Activated T-cell treated with anti-CD3 and anti-CD28 coated beads, Interleukin-2, amount 50 U/mL, for 72 hours (primary cell): Measurements from ENCODE around the gene TRMT10B. TPM values are rescaled to one million over a fixed set of nuclear protein-coding genes. Genes with fewer than 3 reads are reported as not detected.
"Not testable (repeated sequence)": the region's sequence is repeated elsewhere in the genome, so short reads cannot be mapped to it uniquely, and the experiment has no call there.

ENCODE experiments used
- ATAC-seq, 2 donors: fragments of 150-1000 bp; cut with Tn5 transposase; replicated peaks in 1 of 2; 2 replicates each; pipeline ENCODE4 v1.10.0; 2021; ENCODE audit warnings: moderate library complexity in 2 of 2, mild to moderate bottlenecking in 1 of 2
- DNase-seq, 2 donors: peaks; one replicate each; pipeline ENCODE4 v3.0.0; 2021 to 2022; ENCODE audit warnings: mixed read lengths in 1 of 2
- H3K27ac Mint-ChIP-seq: one replicate; pipeline ENCODE4 v1.8.0; 2022; ENCODE audit warnings: mild to moderate bottlenecking, moderate library complexity, mixed read lengths
- H3K27me3 Mint-ChIP-seq: one replicate; pipeline ENCODE4 v1.8.0; 2022; ENCODE audit warnings: low read depth, mixed read lengths
- H3K36me3 Mint-ChIP-seq, 2 donors: one replicate each; pipeline ENCODE4 v1.8.0; 2022; ENCODE audit warnings: mixed read lengths in 2 of 2, mild to moderate bottlenecking in 1 of 2; ENCODE audit not compliant: insufficient read depth in 2 of 2
- H3K4me1 Mint-ChIP-seq: one replicate; pipeline ENCODE4 v1.8.0; 2022; ENCODE audit warnings: low read depth, mixed read lengths
- H3K4me3 Mint-ChIP-seq, 2 donors: one replicate each; pipeline ENCODE4 v1.8.0; 2022; ENCODE audit warnings: mild to moderate bottlenecking in 2 of 2, mixed read lengths in 2 of 2, moderate library complexity in 2 of 2
- H3K9me3 Mint-ChIP-seq, 2 donors: one replicate each; pipeline ENCODE4 v1.8.0; 2022; ENCODE audit warnings: mixed read lengths in 2 of 2
- total RNA-seq, 2 donors: library from RNA; stranded (reverse); gene quantifications; one replicate each; pipeline ENCODE4 v1.2.3, GENCODE V29; 2022

The TRMT10B gene
- total RNA-seq, 2 donors from 2014 or later = 15.9 to 16.1 TPM

GRCh38 chr9:37760416-37761161, 7.0 kb downstream of the TRMT10B start:
- DNase-seq (no peak), ATAC-seq (no peak)
- no peak overlapping the region for H3K27ac Mint-ChIP-seq
- H3K9me3 Mint-ChIP-seq = peaks cover 0 to 3% of the 10 kb centered on the region in 2 donors
- H3K27me3 Mint-ChIP-seq = no peaks in the 10 kb centered on the region
- peaks cover 6 to 7% of the 10 kb centered on the region in 2 donors for H3K36me3 Mint-ChIP-seq
- peaks cover 15% of the 10 kb centered on the region for H3K4me1 Mint-ChIP-seq
- H3K4me3 Mint-ChIP-seq = no peak overlapping the region

DNA sequence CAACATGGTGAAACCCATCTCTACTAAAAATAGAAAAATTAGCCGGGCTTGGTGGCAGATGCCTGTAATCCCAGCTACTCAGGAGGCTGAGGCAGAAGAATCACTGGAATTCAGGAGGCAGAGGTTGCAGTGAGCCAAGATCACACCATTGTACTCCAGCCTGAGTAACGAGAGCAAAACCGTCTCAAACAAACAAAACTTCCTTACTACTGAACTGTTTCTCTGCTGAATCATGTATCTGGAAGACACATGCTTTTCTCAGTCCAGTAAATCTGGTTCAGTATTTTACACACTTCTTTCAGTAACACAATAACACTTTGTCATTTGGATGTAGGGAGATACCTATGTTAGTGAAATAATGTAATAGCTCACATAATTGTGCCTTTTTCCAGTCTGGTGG, 7.9 kb downstream of the TRMT10B start:
- ATAC-seq (no peak), DNase-seq (no peak)
- H3K4me3 Mint-ChIP-seq = no peak overlapping the region
- peak overlapping the region; percentile 80 for H3K27ac Mint-ChIP-seq
- peaks cover 7 to 8% of the 10 kb centered on the region in 2 donors for H3K36me3 Mint-ChIP-seq
- peaks cover 0 to 3% of the 10 kb centered on the region in 2 donors for H3K9me3 Mint-ChIP-seq
- H3K27me3 Mint-ChIP-seq = no peaks in the 10 kb centered on the region
- H3K4me1 Mint-ChIP-seq = peaks cover 7% of the 10 kb centered on the region

GRCh38 chr9:37765263-37765662, 11.7 kb downstream of the TRMT10B start:
- H3K27me3 Mint-ChIP-seq, ATAC-seq, DNase-seq, H3K4me3 Mint-ChIP-seq, H3K9me3 Mint-ChIP-seq, H3K27ac Mint-ChIP-seq, H3K4me1 Mint-ChIP-seq: not testable (repeated sequence)
- peaks cover 7 to 15% of the 10 kb centered on the region in 2 donors for H3K36me3 Mint-ChIP-seq

GRCh38 chr9:37769306-37769705, 15.7 kb downstream of the TRMT10B start:
- H3K27ac Mint-ChIP-seq = no peak overlapping the region
- DNase-seq (no peak), ATAC-seq (no peak)
- peaks cover 5 to 17% of the 10 kb centered on the region in 2 donors for H3K36me3 Mint-ChIP-seq
- no peaks in the 10 kb centered on the region for H3K27me3 Mint-ChIP-seq
- peaks cover 0 to 3% of the 10 kb centered on the region in 2 donors for H3K9me3 Mint-ChIP-seq
- no peak overlapping the region for H3K4me3 Mint-ChIP-seq
- H3K4me1 Mint-ChIP-seq = no peaks in the 10 kb centered on the region

DNA sequence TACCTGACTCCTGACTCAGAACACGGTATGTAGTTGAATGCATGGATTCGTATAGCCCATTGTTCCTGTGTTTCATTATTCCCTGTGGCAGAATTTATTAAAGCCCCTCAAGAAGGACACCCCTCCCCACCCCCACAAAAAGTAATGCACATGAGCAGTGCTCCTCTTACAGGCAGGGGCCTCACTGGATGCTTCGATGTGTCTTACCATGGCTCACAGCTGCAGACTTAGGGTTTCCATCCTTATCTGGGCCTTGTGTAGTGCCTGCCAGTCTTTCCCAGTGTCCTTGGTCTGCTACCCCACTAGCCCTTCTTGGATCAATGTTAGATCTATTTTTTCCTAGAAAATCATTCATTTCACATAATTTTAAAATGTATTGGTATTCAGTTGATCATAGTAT, 16.4 kb downstream of the TRMT10B start:
- DNase-seq (no peak), ATAC-seq (no peak)
- no peaks in the 10 kb centered on the region for H3K4me1 Mint-ChIP-seq

DNA sequence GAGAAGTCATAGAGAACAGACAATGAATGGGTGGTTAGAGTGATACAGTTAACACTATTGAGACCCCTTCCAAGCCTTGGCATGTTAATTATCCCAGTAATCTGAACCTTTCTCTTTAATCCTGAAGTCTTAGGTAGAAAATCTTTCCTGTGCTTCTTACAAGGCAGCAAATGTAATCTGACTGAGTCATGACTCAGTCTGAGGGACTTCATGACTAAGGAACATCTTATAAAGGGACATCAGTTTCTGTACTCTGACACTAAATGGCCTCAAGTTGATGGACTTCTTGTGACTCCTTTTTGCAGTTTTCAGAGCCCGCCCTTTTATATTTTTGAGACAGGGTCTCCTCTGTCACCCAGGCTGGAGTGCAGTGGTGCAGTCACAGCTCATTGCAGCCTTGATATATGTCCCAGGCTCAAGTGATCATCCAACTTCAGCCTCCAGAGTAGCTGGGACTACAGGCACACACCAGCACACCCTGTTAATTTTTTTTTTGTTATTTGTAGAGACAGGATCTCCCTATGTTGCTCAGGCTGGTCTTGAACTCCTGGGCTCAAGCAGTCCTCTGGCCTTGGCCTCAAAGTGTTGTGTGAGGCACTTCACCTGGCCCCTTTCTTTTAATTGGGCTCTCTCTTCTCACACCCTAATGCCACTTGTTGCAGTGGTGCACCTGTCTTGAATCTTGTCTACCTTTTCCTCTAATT, 21.8 kb downstream of the TRMT10B start:
- peaks cover 2% of the 10 kb centered on the region for H3K4me1 Mint-ChIP-seq
- no peak overlapping the region for H3K4me3 Mint-ChIP-seq
- DNase-seq (no peak), ATAC-seq (no peak)
- H3K27me3 Mint-ChIP-seq = no peaks in the 10 kb centered on the region
- H3K36me3 Mint-ChIP-seq = peaks cover 4 to 13% of the 10 kb centered on the region in 2 donors
- H3K27ac Mint-ChIP-seq = no peak overlapping the region
- no peaks in the 10 kb centered on the region for H3K9me3 Mint-ChIP-seq

More for the DNA sequence above, 16.4 kb downstream of the TRMT10B start:
- no peak overlapping the region for H3K4me3 Mint-ChIP-seq
- H3K36me3 Mint-ChIP-seq = peaks cover 5 to 14% of the 10 kb centered on the region in 2 donors
- H3K9me3 Mint-ChIP-seq = peaks cover 0 to 3% of the 10 kb centered on the region in 2 donors
- no peak overlapping the region for H3K27ac Mint-ChIP-seq
- no peaks in the 10 kb centered on the region for H3K27me3 Mint-ChIP-seq

DNA sequence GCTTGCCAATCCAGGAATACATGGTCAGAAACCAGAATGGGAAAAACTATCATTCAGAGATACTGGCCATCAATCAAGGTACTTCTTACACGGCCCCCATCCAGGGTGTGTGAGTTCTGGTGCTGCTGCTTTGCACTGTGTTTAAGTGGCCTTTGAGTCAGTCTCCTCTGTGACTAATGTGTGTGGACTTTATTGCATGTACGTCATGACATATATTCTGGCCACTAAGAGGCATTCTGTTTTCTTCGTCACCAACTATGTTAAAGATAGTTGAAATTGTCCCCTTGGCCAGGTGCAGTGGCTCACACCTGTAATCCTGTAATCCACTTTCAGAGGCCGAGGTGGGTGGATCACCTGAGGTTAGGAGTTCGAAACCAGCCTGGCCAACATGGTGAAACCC, 22.7 kb downstream of the TRMT10B start:
- no peak for DNase-seq
- peaks cover 4 to 22% of the 10 kb centered on the region in 2 donors for H3K36me3 Mint-ChIP-seq
- no peak for ATAC-seq
- no peak overlapping the region for H3K4me3 Mint-ChIP-seq
- H3K27me3 Mint-ChIP-seq = no peaks in the 10 kb centered on the region
- H3K4me1 Mint-ChIP-seq = peaks cover 10% of the 10 kb centered on the region
- H3K9me3 Mint-ChIP-seq = no peaks in the 10 kb centered on the region
- no peak overlapping the region for H3K27ac Mint-ChIP-seq

DNA sequence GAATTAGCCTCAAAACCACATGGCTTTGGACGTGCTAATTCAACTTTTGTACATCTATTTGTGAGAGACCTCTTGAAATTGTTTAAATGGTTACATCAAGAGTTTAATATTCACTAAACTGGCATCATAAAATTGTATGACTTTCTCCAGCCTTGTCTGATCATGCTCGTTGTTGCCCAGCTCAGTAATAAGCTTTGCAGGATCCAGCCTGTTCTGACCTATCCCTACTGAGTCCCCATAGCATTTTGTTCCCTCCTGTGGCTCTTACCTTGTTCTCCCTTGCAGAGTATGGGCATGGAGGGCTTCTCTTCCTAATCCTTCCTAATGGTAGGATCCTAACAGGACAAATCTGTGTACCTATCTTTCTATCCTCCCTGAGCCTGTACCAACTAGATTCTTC, 24.9 kb downstream of the TRMT10B start:
- DNase-seq = no peak
- Mint-ChIP-seq H3K9me3 (no peaks in the 10 kb centered on the region), H3K4me3 (no peak overlapping the region), H3K27ac (no peak overlapping the region), H3K36me3 (peaks cover 10 to 38% of the 10 kb centered on the region in 2 donors), H3K27me3 (no peaks in the 10 kb centered on the region), H3K4me1 (peaks cover 30% of the 10 kb centered on the region)
- ATAC-seq = no peak

DNA sequence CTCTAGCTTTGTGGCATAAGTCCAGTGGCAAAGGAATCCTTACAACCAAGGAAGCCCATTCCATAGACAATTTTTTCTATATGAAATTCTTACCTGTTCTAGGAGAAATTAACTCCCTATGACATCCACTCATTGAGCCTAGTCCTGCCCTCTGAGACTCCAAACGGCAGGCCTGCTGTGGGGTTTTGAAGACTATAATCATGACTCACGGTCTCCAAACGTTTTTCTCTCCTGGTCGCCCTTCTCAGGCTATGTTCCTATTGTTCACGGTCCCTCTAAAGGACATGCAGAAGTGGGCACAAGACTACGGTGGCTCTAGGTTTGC, 30.6 kb downstream of the TRMT10B start:
- DNase-seq = no peak
- Mint-ChIP-seq H3K27me3 (no peaks in the 10 kb centered on the region), H3K27ac (peak overlapping the region; percentile 100), H3K4me1 (peaks cover 42% of the 10 kb centered on the region), H3K36me3 (peaks cover 6 to 35% of the 10 kb centered on the region in 2 donors), H3K4me3 (peak overlapping the region; percentile 99 to 100), H3K9me3 (no peaks in the 10 kb centered on the region)
- peak; percentile 9 to 10 for ATAC-seq

GRCh38 chr9:37784616-37785483, 31.2 kb downstream of the TRMT10B start, which contains the start of gene EXOSC3:
Gene EXOSC3, minus strand, starts transcription at chr9:37785064. Its CDS starts 20 bp downstream, at chr9:37785044.
- peak; percentile 94 for ATAC-seq
- H3K36me3 Mint-ChIP-seq = peaks cover 6 to 35% of the 10 kb centered on the region in 2 donors
- peak; percentile 90 to 92 for DNase-seq
- peaks cover 42% of the 10 kb centered on the region for H3K4me1 Mint-ChIP-seq
- peak within 1 kb of the TSS; percentile 99 to 100 for H3K4me3 Mint-ChIP-seq
- H3K27ac Mint-ChIP-seq = peak within 1 kb of the TSS; percentile 100
- no peaks in the 10 kb centered on the region for H3K9me3 Mint-ChIP-seq
- H3K27me3 Mint-ChIP-seq = no peaks in the 10 kb centered on the region

DNA sequence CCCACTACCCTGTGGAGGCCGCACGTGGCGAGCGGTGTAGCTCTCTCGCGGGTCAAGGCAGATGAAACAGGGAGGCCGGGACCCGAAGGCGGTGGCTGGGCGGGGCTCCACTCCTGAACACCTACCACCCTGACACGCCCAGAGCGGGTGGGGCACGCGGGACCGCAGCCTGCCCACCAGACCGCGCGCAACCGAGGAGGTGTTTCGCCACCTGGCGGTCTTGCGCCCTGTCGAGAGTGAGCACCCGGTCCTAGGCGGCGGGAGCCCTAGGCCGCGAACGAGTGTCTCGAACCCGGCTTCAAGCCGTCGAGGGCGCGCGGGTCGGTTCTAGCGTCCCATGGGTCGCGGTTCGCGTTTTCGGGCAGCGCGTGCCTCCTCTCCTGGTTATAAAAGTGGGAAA, 33.5 kb downstream of the TRMT10B start:
- Mint-ChIP-seq H3K9me3 (no peaks in the 10 kb centered on the region), H3K36me3 (peaks cover 6 to 19% of the 10 kb centered on the region in 2 donors), H3K27ac (no peak overlapping the region), H3K27me3 (no peaks in the 10 kb centered on the region), H3K4me3 (peak overlapping the region in 1 of 2 donors; percentile 6), H3K4me1 (peaks cover 25% of the 10 kb centered on the region)
- no peak for ATAC-seq
- DNase-seq = peak in 1 of 2 donors; percentile 12

- Mint-ChIP-seq H3K36me3 (peaks cover 0 to 7% of the 10 kb centered on the region in 2 donors), H3K9me3 (no peaks in the 10 kb centered on the region), H3K27me3 (no peaks in the 10 kb centered on the region), H3K27ac (no peak overlapping the region), H3K4me1 (peaks cover 12% of the 10 kb centered on the region), H3K4me3 (no peak overlapping the region)
- DNase-seq (no peak), ATAC-seq (no peak)
Observed at GRCh38 chr9:37788332-37788731, 34.7 kb downstream of the TRMT10B start.

DNA sequence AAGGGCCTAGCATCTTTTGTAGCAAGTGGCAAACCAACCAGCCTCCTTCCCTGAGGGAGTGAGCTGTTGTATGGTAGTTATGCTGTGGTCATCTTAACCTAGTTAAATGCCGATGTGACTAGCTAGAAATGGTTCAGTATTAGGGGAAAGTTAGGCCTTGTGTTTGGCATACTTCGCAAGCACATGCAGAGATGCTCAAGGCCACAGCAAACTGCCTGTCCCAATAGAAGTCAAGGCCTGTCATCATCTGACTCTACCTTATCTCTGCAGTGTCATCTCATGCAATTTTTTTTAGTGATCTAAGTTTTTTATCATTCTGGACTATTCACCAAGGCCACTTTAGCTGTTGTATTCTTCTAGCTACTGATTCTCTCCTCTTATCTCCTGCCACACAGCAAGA, 36.5 kb downstream of the TRMT10B start:
- H3K9me3 Mint-ChIP-seq = no peaks in the 10 kb centered on the region
- no peaks in the 10 kb centered on the region for H3K27me3 Mint-ChIP-seq
- H3K4me3 Mint-ChIP-seq = no peak overlapping the region
- H3K4me1 Mint-ChIP-seq = peaks cover 11% of the 10 kb centered on the region
- DNase-seq (no peak), ATAC-seq (no peak)
- H3K27ac Mint-ChIP-seq = no peak overlapping the region
- H3K36me3 Mint-ChIP-seq = peaks cover 0 to under 1% of the 10 kb centered on the region in 2 donors
